ENCODE data around the gene PRR33.

The PRR33 gene

DNA sequence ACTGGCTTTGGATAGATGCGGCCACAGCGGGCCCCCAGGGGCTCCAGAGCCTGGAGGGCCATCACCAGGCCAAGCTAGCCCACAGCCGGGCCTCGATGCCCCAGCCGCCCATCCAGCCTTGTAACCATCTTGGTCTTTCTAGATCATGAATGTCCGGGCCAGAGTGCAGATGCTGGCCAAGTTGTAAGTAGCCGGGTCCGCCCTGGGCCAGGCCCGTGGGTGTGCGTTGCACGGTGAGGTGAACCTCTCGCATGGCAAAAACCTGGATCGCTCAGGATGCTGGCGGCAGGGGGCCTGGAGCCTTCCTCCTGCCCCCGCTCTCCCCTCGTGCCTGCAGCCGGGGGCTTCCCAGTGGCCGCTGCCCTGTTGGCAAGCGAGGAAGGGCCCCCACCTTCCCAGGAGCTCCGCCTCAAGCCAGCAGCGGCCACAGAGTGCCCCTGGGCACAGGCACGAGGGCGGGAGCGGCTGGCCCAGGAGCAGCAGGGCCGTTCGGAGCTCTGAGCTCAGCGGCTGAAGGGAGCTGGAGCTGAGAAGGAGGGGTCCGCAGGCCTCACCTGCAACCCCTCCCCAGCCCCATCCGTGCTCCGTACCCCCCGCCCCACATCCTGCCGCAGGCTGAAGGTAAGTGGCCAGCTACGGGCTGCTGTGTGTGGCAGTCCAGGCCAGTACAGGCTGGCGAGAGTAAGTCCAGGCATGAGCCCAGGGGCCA is 44.5 kb upstream of the PRR33 start:
- no peak overlapping the region for H3K4me3 ChIP-seq (ENCODE audit: control insufficient read depth, low read depth, low read length)
- TF ChIP-seq, protein P1, sequence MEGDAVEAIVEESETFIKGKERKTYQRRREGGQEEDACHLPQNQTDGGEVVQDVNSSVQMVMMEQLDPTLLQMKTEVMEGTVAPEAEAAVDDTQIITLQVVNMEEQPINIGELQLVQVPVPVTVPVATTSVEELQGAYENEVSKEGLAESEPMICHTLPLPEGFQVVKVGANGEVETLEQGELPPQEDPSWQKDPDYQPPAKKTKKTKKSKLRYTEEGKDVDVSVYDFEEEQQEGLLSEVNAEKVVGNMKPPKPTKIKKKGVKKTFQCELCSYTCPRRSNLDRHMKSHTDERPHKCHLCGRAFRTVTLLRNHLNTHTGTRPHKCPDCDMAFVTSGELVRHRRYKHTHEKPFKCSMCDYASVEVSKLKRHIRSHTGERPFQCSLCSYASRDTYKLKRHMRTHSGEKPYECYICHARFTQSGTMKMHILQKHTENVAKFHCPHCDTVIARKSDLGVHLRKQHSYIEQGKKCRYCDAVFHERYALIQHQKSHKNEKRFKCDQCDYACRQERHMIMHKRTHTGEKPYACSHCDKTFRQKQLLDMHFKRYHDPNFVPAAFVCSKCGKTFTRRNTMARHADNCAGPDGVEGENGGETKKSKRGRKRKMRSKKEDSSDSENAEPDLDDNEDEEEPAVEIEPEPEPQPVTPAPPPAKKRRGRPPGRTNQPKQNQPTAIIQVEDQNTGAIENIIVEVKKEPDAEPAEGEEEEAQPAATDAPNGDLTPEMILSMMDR (IDR thresholded peaks at IDR 0.05; ENCODE audit: control insufficient read depth, insufficient read depth, low read depth, low read length, missing control alignments) = no peak
- DNase-seq (ENCODE audit: low read depth) = no peak

DNA sequence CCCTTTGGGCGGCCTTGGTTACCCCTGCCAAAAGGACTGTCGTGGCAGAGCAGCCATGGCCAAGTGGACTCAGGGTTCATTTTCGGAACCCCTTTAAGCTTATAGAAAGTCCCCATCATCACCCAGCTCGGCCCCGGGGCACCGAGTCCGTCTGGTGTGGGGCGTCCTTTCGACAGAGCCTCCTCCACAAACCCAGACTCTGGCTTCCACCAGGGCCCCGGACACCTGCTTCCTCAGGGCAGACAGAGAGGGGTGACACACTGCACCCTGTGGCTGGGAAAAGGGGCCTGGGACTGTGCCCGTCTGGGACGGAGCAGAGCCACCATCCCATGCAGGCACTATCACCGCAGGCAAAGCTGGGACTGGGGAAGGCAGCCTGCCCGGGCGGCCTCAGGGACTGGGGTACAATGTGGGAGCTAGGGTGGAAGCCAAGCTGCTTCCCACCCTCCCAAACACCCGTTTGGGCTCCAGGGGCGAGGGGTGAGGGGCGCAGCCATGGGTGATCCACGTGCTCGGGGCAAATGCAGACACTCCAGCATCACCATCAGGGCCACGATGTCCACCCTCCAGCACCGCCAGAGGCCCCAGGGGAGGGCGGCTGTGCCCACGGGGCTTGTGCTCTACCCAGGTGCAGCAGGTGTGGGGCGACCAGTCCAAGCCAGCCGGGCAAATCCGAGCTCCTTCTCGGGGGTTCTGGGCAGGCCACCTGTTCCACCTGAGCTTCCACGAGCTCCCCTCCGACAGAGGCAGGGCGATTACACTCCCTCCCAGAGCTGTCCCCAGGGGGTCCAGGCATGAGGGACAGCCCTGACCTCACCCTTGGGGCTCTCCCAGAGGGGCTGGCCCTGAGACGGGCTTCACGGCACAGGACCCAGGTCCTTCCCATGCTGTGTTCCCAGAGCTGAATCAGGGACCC is 43.7 kb upstream of the PRR33 start:
- TF ChIP-seq, protein P1 (IDR thresholded peaks at IDR 0.05; ENCODE audit: control insufficient read depth, insufficient read depth, low read depth, low read length, missing control alignments) = no peak
- H3K4me3 ChIP-seq (ENCODE audit: control insufficient read depth, low read depth, low read length) = no peak overlapping the region
- no peak for DNase-seq (ENCODE audit: low read depth)

DNA sequence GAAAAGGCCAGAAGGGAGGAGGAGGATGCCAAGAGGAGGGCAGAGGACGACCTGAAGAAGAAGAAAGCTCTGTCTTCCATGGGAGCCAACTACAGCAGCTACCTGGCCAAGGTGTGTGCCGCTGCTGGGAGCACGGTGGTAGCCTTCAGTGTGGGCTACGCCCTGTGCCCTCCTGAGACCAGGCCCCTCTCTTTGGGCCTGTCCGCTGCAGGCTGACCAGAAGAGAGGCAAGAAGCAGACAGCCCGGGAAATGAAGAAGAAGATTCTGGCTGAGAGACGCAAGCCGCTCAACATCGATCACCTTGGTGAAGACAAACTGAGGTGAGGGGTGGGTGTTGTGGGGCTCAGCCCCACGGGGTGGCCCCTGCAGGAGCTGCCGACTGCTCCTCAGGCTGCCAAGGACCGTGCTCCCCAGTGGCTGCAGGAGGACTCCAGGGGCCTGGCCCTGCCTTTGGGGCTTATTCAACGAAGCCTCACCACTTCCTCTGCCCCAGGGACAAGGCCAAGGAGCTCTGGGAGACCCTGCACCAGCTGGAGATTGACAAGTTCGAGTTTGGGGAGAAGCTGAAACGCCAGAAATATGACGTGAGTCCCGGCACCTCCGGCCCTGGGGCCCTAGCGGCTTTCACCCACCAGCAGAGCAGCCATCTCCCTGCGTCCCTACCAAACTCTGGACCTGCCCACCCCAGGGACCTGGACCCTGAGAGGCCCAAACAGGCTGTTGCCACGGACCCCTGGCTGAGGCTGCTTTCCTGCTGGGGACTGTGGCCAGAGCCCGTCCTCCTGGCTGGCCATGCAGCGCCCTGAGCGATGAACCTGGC is 42.9 kb upstream of the PRR33 start:
- TF ChIP-seq, protein P1 (IDR thresholded peaks at IDR 0.05; ENCODE audit: control insufficient read depth, insufficient read depth, low read depth, low read length, missing control alignments) = no peak
- DNase-seq (ENCODE audit: low read depth) = no peak
- no peak overlapping the region for H3K4me3 ChIP-seq (ENCODE audit: control insufficient read depth, low read depth, low read length)

DNA sequence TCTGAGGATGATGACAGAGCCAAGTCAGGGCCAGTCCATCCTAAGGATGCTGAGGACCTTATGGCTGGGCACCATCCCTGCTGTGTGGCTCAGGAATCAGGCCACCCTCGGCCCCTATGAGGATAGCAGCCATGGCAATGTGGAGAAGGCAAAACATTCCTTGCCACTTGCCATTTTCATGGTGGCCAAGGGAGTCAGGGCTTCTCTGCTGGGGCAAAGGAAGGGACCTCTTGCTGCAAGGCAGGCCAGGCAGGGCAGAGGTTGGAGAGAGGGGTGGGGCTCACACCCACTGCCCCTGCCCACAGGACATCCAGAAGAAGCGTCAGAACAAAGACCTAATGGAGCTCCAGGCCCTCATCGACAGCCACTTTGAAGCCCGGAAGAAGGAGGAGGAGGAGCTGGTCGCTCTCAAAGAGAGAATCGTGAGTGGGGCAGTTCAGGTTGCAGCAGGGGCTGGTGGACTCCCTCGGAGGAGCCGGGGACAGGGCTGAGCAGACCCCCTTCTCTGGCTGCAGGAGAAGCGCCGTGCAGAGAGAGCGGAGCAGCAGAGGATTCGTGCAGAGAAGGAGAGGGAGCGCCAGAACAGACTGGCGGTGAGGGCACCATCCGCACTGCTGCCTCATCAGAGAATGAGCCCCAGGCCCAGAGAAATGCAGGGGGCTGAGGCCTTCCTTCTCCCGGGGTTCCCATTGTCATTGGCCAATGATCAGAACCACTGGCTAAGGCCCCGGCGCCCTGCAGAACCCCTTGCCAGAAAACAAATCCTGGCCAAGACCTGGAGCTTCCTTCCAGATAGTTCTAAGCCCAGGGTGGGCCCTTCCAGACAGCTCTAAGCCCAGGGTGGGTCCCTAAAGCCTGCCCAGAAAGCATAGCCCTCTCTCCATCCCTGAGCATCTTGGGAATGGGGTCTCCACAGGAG is 42.0 kb upstream of the PRR33 start:
- no peak for DNase-seq (ENCODE audit: low read depth)
- TF ChIP-seq, protein P1 (IDR thresholded peaks at IDR 0.05; ENCODE audit: control insufficient read depth, insufficient read depth, low read depth, low read length, missing control alignments) = no peak
- no peak overlapping the region for H3K4me3 ChIP-seq (ENCODE audit: control insufficient read depth, low read depth, low read length)

DNA sequence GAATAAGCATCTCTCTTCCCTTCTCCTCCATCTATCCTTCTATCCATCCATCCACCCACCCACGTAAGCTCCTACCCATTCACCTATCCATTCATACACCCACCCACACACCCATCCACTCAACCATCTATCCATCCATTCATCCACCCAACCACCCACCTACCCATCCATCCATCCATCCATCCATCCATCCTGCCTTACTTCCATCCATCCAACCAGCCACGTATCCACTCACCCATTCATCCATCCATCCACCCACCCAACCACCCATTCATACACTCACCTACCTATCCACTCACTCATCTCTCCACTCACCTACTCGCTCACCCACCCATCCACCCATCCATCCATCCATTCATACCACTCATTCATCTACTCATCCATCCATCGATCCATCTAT is 41.0 kb upstream of the PRR33 start:
- no peak overlapping the region for H3K4me3 ChIP-seq (ENCODE audit: control insufficient read depth, low read depth, low read length)
- DNase-seq (ENCODE audit: low read depth) = no peak
- TF ChIP-seq, protein P1 (IDR thresholded peaks at IDR 0.05; ENCODE audit: control insufficient read depth, insufficient read depth, low read depth, low read length, missing control alignments) = no peak
